Measurements from ENCODE around the gene TRNAU1AP.

- TF ChIP-seq HOXA9 (CRISPR knock-in tag; IDR thresholded peaks at IDR 0.05; ENCODE audit: borderline replicate concordance), result no peak
- TF ChIP-seq IKZF1 (IDR thresholded peaks at IDR 0.05), result no peak
- TF ChIP-seq RERE (CRISPR knock-in tag; IDR thresholded peaks at IDR 0.05; ENCODE audit: low read depth), result no peak
Observed at GRCh38 chr1:28538286-28538685, 14.6 kb upstream of the TRNAU1AP start.
